ENCODE results near the gene HNRNPH1. TPM values are rescaled to one million over a fixed set of nuclear protein-coding genes. Genes with fewer than 3 reads are reported as not detected.

Gene HNRNPH1
- total and polyA plus RNA-seq, 2 of the 8 experiments (the other 6 are each of a cell fraction or from before 2014, with no cell fraction given) = 170 to 735 TPM

GRCh38 chr5:179607160-179607931, 16.1 kb downstream of the HNRNPH1 start:
- Histone ChIP-seq H2BK120ac (replicated peaks; ENCODE audit: low read depth, low read length) (no peak overlapping the region), H3K14ac (ENCODE audit: insufficient read length) (no peak overlapping the region), H3K4ac (replicated peaks; ENCODE audit: insufficient read length, low read depth, low read length) (no peak overlapping the region), H3K4me1 (replicated peaks in 1 of 4; ENCODE audit: control insufficient read depth in 3 of 4, insufficient read depth in 4 of 4, low read length in 3 of 4) (no peaks in the 10 kb centered on the region), H3K36me3 (ENCODE audit: control insufficient read depth in 2 of 4, insufficient read depth in 4 of 4, low read length in 3 of 4) (peaks cover 23 to 72% (median 39%) of the 10 kb centered on the region in 4 experiments), H3K27ac (ENCODE audit: low read depth, low read length) (no peak overlapping the region), H4K5ac (ENCODE audit: insufficient read length, low read depth, low read length) (no peak overlapping the region), H2AK5ac (ENCODE audit: low read depth, low read length) (no peak overlapping the region), H4K20me1 (replicated peaks in 1 of 2; ENCODE audit: control insufficient read depth in 1 of 2, insufficient read depth in 2 of 2, low read length in 2 of 2) (peaks cover 13 to 25% of the 10 kb centered on the region in 2 experiments), H3K23me2 (ENCODE audit: low read depth, low read length) (no peaks in the 10 kb centered on the region), H4K91ac (replicated peaks; ENCODE audit: insufficient read length, low read length) (no peak overlapping the region), H4K8ac (ENCODE audit: extremely low read depth, insufficient read depth, low read length) (no peak overlapping the region), H3K56ac (replicated peaks; ENCODE audit: insufficient read length, low read depth, low read length) (no peak overlapping the region), H2BK5ac (ENCODE audit: low read depth, low read length) (no peak overlapping the region; the same call in 1 of the 2 replicates), H3K18ac (ENCODE audit: extremely low read depth, low read length) (no peak overlapping the region), H2BK12ac (ENCODE audit: low read depth, low read length) (no peak overlapping the region), H3K23ac (ENCODE audit: insufficient read length) (no peak overlapping the region), H3K4me3 (ENCODE audit: extremely low read depth in 1 of 4, insufficient read depth in 2 of 4, low read depth in 3 of 4, low read length in 4 of 4) (no peak overlapping the region), H3K79me1 (ENCODE audit: low read depth, low read length) (no peaks in the 10 kb centered on the region), H3K79me2 (ENCODE audit: control insufficient read depth in 1 of 2, insufficient read depth in 2 of 2, low read length in 2 of 2) (no peaks in the 10 kb centered on the region), H3K27me3 (replicated peaks in 1 of 4; ENCODE audit: control insufficient read depth in 3 of 4, extremely low read depth in 1 of 4, insufficient read depth in 3 of 4, low read length in 3 of 4) (no peaks in the 10 kb centered on the region), H2AFZ (ENCODE audit: low read length) (no peak overlapping the region), H2BK15ac (ENCODE audit: low read length) (no peak overlapping the region), H3K4me2 (ENCODE audit: insufficient read depth in 1 of 2, low read depth in 2 of 2, low read length in 2 of 2) (no peak overlapping the region), H3K9me3 (ENCODE audit: insufficient read depth in 2 of 2, low read depth in 1 of 2, low read length in 1 of 2) (no peaks in the 10 kb centered on the region), H2BK20ac (ENCODE audit: low read length) (no peak overlapping the region), H3K9ac (replicated peaks in 1 of 4; ENCODE audit: extremely low read depth in 1 of 4, low read depth in 3 of 4, low read length in 3 of 4) (no peak overlapping the region)
- DNase-seq (ENCODE audit: low read depth in 1 of 2, low spot score in 2 of 2) (no peak), FAIRE-seq (no peak)
- TF ChIP-seq POLR2AphosphoS5 (IDR thresholded peaks at IDR 0.05; ENCODE audit: low read depth, low read length) (peak; percentile 62; the same call in 1 of the 2 replicates), POLR2A (IDR thresholded peaks at IDR 0.05; ENCODE audit: control extremely low read depth in 1 of 2, low read depth in 2 of 2, low read length in 2 of 2) (peak; percentile 38 to 61; a peak in 2 of 3 replicates)
- TF ChIP-seq, protein P1, sequence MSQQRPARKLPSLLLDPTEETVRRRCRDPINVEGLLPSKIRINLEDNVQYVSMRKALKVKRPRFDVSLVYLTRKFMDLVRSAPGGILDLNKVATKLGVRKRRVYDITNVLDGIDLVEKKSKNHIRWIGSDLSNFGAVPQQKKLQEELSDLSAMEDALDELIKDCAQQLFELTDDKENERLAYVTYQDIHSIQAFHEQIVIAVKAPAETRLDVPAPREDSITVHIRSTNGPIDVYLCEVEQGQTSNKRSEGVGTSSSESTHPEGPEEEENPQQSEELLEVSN (IDR thresholded peaks at IDR 0.05) = no peak
- ChIA-PET CTCF (ENCODE audit: partially characterized antibody) (interaction anchor here (1.0 to 4.9 kb wide), 10 partner anchors 9 to 111 kb away, joined by 3 to 19 read pairs (median 6); no protein-coding TSS in a partner anchor), POLR2A (ENCODE audit: partially characterized antibody) (interaction anchor here (0.7 to 20.5 kb wide), 11 partner anchors 21 to 341 kb away, joined by 3 to 351 read pairs (median 4); no protein-coding TSS in a partner anchor)
- WGBS, 2 experiments (ENCODE audit: extremely low coverage in 1 of 2, insufficient coverage in 1 of 2, insufficient read length in 1 of 2, insufficient replicate concordance in 2 of 2, low coverage in 1 of 2, low lambda C conversion rate in 2 of 2, missing lambda C conversion rate in 1 of 2) = 90% methylated on average over 18 of the region's 19 CpGs; no CpG with 5 or more reads in 1 of the 2 experiments

All from H1 (cell line).